CD4-positive, alpha-beta T cell treated with Interleukin-15 for 1 hour (primary cell): ENCODE data around the gene LRRFIP1.
"Not testable (repeated sequence)": the region's sequence is repeated elsewhere in the genome, so short reads cannot be mapped to it uniquely, and the experiment has no call there.

ENCODE experiments used
- DNase-seq: peaks from one replicate; pipeline ENCODE4 v3.0.0-alpha.2; 2020

The LRRFIP1 gene

DNA sequence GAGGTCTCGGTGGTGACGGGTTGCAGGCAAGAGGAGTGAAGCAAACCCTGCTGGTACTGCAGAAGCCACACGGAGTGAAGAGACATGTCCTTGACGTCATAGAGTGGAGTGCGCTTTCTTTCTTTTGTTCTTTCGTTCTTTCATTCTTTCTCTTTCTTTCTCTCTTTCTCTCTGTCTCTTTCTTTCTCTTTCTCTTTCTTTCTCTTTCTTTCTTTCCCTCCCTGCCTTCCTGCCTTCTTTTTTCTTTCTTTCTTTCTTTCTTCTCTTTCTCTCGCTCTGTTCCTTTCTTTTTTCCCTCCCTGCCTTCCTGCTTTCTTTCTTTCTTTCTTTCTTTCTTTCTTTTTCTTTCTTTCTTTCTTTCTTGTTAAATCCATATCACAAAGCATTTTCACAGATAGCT lies 39.2 kb downstream of the LRRFIP1 start:
- no peak for DNase-seq

DNA sequence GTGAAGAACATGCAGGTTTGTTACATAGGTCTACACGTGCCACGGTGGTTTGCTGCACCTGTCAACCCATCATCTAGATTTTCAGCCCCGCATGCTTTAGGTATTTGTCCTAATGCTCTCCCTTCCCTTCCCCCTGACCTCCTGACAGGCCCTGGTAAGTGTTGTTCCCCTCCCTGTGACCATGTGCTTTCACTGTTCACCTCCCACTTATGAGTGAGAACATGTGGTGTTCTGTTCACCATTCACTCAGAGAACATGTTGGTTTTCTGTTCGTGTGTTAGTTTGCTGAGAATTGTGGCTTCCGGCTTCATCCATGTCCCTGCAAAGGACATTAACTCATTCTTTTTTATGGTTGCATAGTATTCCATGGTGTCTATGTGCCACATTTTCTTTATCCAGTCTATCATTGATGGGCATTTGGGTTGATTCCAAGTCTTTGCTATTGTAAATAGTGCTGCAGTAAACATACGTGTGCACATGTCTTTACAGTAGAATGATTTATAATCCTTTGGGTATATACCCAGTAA lies 39.7 kb downstream of the LRRFIP1 start:
- not testable (repeated sequence) for DNase-seq

DNA sequence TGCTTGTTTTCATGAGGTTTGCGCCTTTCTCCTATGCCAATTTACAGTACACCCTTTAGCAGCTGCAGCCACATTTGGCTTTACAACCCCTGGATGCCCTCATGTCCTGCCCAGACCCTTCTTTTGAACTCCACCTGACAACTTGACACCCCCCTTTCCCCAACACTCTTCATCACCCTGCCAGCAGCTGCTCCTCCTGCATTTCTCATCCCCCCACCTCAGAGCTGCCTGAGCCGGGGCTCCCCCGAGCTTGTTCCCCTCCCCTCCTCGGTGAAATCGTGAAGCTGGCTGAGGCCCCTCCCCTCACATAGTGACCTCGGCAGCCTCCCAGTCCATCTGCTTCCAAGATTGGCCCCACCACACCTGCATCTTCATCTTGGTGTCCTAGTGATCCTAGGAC lies 40.5 kb downstream of the LRRFIP1 start:
- DNase-seq: no peak

DNA sequence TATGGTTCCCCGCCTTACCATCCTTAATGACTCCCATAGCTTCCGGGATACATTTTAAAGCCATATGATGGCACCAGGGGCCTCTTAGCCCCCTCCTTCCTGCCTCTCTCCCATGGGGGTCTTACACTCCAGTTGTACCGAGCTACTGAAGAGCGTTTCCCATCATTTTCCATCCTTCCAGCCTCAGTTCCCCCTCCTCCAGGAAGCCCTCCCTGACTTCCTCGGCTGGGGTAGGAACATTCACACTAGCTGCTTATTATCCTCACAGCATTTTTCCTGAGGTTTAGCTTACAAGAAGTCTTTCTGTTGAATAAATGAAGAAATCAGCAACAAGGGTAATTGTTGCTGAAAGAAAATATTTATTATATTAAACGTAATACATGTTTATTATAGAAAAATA lies 41.1 kb downstream of the LRRFIP1 start:
- no peak for DNase-seq

DNA sequence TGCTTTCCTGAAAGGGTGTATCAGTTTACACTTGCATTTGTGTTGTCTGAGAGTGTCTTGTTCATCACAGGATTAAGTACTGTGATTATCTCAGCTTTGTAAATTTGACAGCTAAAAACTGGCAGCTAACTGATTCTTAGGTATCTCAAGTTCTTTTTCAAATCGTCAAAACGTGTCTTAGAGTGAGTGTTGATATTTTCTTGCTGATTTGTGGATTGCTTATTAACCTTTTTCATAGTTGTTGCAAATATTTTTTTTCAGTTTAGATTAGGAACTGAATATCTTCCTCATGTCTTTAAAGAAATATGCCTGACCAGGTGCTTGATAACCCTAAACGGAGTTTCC lies 41.9 kb downstream of the LRRFIP1 start:
- no peak for DNase-seq

DNA sequence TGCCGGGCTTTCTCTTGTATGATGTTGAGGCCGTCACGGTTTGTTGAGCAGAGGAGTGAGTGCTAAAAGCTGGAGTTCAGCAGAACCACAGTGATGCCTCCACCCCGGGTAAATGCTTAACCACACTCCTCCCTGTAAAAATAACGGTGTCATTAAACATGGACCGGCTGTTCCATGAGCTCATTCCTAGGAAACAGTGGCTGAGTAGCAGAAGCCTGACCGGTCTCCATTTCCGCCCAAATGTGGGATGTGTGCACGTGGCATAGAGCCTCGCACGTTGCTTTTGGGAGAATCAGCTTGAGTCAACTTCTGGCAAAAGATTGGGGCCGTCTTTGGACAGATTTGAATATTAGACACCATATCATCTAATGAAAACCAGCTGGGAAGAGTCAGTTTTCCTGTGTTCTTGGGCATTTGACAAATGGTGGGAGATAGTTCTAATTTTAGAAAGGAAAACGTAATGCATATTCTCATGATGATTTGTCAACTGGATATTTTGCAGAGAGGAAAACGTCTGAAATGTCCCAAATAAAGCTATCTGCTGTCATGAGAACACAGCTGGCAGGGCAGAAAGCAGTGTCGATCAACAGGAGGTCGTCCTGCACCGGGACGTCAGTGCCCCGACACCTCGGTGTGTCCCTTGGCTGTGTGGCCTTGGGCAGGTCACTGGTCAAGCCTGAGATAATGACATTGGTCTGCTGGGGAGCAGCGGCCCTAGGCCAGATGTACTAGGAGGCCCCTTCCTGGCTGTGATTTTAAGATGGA lies 42.4 kb downstream of the LRRFIP1 start:
- DNase-seq: no peak

DNA sequence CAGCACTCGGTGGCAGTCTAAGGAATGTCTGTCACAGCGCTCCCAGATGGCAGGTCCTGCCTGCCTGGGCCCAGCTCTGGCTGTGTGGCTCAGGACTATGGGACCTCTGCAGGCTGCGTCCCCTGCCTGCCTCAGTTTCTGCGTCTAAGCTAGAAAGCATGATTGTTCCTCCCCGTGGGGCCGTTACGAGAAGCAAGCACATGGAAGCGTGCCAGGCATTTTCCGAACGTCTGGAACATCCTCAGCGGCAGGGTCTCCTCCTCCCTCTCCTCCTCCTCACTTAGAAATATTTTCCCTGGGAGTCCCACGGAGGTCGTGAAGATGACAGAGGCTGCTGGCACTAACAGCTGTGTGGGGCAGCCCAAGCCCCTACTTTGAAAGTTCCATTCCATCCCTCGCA lies 43.3 kb downstream of the LRRFIP1 start:
- DNase-seq: no peak

DNA sequence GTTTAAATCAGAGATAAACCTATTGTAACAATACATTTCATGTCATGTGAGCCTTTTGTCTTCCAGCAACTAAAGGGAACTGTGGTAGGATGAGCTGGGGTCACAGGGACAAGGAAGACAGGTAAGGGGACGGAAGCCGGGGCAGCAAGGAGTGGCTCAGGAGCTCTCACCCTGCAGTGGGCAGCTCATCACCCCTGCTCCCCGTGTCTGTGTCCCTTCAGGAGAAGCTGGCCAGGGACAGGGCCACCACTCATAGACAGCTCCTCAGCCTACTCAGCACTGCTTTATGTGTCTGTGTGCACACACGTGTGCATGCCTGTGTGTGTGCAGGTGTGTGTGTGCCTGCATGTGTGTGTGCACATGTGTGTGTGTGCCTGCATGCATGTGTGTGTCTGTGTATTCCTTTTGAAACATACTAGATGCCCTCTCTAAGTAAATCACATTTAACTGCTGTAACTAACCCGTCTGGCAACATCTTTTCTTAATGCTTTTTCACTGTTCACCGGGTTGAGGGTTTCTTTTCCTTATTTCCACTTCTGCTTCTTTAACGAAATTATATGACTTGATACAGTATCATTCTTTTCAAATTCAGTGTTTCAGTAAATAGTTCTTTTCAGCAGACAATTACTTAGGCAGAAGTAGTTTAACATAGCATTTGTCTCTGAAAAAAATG lies 44.2 kb downstream of the LRRFIP1 start:
- no peak for DNase-seq

DNA sequence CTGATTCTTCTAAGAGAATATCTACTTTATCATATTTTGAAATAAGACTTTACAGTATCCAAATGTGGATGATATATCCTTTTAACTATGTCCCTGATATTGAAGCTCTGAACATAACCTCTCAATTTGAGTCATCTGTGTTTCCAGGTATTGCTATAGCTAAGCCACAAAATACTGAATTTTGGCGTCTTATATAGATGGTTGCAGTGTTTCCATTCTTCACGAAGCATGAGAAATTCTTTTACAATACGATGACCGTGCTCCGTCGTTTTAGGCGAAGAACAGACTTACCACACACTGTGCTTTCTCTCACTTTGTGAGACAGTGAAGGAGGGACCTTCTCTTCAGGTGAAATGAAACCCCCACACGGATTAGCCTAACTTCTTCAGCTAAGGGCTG lies 45.3 kb downstream of the LRRFIP1 start:
- DNase-seq: no peak

DNA sequence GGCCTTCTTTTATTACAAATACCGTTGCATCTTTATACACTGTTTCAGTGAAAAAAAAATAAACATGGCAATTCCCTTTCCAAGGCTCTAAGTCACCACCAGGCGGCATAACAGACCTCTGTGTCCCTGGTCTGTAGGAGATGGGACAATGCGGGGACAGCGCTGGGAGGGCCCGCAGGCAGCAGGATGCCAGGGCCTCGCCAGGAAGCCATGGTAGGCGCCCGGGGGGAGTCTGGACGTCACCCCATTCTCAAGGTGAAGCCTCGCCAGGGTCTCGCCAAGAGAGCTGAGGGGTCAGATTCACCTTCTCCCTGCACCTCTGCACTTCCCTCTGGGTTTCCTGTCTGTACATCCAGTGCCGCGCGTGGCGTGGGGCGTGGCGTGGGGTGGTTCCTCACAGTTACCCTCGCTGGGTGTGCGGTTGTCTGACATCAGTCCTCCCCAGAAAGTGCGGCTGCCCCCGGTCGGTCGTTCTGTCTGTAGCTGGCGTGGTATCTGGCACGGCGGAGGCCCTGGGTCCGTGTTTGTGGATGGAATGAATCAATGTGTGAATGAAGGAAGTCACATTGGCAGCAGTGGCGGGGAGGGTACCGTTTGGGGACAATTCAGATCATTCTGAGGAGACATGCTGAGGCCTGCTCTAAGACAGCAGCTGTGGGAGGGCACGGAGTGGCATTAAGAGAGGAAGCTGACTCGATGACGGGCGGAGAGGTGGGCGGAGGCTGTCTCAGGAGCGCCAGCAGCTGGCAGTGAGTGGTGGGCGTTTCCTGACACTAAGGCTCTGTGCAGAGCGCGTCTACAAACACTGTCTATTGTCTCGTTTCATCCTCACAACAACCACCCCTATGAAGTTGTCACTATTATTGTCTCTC lies 46.0 kb downstream of the LRRFIP1 start:
- DNase-seq: peak; percentile 97

DNA sequence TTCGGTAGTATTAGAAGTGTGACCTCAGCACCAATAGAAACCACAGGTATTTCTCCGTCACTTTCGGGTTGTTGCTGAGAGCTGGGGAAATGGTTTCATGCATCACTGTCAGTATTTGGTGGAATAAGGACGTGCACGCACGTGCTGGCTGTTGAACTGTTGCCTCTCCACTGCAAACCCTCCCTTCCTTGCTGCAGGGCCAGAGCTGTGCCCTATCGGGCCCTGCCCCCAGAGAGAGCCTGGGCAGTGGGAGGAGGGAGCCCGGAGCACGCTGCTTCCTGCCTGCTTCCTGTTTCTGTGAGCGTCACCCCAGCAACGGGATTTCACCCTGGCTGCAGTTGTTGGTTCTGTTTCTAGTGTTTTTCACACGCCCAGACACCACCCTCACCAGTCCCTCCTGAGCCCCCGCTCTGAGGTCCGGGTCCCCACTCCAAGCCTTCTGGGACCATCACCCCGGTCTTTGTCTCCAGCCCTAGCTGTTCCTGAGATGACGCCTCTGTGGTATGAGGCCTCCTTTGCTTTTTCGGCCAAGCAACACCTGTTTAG lies 47.4 kb downstream of the LRRFIP1 start:
- DNase-seq: peak; percentile 98

DNA sequence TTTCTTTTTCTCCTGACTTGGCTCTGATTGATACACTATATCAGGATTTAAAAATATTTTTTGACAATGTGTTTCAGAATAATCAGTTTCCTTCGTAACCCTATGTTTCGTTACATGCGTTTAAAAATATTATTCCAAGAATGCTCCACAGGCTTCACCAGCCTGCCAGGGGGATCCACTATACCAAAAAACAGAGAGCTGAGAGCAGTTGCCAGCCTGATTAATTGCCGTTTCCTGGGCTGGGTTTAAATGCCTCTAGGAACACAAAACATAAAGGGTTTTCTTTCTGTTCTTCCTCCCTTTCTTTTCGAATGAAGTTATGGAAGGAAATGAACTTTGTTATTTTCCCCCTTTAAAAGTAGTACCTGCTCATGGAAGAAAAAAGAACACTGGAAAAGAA lies 47.9 kb downstream of the LRRFIP1 start:
- DNase-seq: no peak

DNA sequence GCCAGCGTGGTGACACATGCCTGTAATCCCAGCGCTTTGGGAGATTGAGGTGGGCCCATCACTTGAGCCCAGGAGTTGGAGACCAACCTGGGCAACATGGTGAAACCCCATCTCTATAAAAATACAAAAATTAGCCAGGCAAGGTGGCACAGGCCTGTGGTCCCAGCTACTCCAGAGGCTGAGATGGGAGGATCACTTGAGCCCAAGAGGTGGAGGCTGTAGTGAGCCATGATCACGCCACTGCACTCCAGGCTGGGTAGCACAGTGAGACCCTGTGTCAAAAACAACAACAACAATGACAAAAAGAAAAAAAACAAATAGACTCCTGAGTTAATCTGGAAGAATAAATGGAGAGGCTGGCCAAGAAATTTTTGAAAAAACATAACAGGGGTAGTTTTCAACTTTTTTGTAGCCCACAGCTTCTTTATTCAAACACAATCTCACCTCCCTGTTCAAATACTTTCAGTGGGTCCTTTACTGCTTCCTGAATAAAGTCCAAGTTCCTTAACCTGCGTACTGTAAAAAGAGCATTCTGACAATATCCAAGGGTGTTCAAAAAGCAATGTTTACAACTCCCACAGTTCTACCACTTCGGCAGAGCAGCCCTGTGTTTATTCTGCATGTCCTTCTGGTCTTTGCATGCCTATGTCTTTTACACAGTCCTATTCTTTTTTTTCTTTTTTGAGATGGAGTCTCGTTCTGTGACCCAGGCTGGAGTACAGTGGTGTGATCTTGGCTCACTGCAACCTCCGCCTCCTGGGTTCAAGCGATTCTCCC lies 53.5 kb downstream of the LRRFIP1 start:
- no peak for DNase-seq

DNA sequence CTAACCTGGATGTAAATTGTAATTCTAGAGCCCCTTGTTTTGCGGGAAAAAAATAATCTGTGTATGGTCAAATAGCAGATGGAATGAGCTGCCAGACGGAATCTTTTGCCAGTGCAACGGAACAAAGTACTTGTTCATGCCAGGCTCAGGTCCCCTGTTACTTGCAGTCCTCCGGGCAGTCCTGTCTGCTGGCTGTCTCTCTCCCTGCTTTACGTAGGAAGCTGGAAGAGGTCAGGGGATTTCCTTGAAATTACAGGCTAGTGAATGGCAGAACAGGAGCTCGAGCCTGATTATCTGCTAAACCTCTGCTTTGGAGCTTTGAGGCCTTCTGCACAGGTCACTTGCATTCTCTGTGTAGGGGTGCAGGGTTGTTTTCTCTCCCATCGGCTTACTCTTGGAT lies 54.8 kb downstream of the LRRFIP1 start:
- no peak for DNase-seq

DNA sequence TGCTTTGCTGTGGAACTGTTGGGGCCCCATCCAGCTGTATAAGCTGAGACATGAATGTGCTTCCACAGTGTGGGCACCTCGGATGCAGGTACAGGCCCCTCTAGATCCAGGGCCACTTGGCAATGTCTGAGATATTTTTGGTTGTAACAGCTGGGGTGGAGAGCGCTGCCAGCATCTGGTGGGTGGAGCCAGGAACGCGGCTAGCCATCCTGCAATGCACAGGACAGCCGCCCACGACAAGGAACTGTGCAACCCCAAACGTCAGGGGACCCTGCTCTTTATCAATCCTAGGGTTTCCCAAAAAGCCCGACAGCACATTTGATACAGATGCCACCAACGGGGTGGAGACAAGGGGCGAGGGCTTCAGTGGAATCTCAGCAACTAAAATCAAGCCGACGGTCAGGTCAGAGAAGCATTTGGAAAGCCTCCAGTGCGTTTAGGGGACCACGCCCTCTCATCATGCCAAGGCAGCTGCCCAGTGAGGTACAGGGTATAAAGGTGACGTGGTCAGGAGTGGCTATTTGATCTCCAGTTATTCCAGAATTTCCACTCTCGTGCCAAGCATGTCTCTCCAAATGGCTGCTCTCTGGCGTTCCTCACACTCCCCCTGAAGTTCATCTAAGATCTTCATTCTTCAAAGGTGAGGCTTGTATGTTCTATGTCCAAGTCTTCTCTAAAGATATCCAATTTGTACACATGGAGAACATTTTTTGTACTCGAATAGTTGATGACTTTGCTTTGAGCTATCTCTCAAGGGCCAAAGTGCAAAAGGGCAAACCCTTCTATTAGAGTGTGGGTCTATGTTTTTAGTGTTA lies 55.7 kb downstream of the LRRFIP1 start:
- DNase-seq: no peak

DNA sequence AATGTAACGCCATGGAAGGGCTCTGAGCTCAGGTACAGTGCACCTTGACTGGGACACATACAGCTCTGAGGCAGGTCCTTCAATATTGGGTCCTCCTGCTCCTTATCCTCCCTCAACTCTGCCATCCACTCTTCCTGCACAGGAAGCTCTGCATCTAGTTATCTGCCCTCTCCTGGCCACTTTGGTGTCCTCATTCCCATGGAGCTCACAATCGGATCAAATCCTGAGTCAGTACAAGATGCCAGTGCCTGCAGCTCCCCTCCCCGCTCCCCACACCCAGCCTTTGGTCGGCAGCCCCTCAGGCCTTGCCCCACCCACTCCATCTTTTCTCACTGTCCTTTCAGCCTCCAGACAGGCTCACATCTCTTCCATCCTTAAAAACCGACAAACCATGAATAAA lies 58.0 kb downstream of the LRRFIP1 start:
- DNase-seq: no peak

DNA sequence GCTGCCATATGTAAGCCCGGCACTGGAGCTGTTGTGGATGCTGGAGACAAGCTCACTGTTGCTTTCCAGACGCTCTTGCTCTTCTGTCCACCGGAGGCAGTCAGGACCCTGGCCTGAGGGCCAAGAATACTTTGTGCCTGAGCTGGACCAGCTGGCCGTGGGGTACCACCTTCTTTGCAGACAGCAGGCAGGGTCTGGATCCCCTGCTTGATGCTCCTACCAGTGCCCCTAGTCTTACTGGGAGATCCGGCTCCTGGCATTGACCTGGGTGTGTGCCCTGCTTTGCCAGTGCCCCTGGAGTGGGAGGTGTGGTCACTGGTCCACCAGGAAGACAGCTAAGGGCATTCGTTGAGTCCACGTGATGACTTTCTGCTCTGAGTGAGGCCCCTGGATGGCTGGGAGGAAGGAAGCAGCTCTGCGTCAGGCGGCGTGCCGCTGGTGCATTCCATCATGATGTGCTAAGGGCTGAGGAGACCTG lies 59.3 kb downstream of the LRRFIP1 start:
- DNase-seq: peak; percentile 78

DNA sequence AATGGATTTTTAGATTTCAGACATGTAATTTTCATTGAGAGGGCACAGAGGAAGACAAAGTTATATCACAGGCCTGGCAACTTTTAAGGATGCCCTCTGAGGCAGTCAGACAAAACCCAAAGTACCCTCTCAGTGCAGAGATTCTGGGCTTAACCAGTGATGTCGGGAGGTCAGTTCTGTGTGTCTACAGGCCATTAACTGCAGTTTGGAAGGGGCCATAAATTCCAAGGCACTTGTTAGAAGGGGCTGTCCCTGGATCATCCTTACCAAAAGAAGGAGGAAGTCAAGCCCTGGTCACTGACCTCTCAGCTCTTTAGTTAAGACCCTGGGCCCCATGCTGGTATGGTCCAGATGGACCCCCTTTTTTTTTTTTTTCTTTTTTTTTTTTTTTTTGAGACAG lies 60.7 kb downstream of the LRRFIP1 start:
- DNase-seq: no peak

DNA sequence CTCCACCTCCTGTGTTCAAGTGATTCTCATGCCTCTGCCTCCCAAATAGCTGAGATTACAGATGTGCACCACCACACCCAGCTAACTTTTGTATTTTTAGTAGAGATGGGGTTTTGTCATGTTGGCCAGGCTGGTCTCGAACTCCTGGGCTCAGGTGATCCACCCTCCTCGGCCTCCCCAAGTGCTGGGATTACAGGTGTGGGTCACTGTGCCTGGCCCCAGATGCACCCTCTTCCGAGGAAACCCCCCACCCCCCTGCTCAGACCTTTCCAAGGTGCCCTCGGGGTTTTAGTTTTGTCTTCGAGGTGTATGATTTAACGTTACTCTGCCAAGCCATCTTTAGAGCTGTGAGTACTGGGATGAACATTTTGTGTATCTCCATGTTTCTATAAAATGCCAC lies 61.2 kb downstream of the LRRFIP1 start:
- not testable (repeated sequence) for DNase-seq

DNA sequence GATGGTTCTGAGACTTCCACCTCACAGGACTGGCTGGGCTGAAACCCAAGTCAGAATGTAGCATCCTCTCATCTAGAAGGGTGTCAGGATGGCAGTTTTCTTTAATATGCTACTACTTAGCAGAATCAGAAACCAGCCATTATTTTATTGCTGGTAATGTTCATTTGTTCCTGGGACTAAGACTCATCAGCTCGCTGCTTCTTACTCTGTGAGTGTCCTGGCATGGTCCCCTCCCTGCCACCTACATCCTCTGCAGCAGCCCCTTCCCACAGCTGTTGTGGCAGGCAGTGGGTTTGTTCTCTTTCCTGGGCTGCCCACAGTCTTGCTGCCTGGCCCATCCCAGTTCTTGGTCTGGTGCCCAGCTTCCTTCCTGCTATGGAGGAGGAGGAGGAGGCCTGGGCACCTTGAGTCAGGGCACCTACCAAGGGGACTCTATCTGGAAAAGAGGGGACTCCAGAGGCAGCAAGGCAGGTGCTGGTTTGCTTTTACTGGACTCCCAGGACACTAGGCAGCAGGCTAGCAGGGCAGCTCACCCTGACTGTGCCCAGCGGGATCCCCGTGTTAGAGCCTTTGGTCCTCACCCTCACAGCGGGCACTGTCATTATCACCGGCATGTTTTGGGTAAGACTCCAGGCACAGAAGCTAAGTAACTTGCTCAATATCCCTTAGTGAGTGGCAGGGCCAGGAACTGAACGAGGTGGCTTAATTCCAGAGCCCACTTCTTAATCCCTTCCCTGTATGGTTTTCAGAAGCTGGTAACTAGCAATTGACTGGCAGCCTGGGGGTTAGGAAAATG lies 62.1 kb downstream of the LRRFIP1 start:
- peak; percentile 47 for DNase-seq
